NCI-H460 (cell line): ENCODE data around the gene DICER1. TPM values are rescaled to one million over a fixed set of nuclear protein-coding genes. Genes with fewer than 3 reads are reported as not detected.

Source experiments
- DNase-seq: peaks from one replicate; pipeline ENCODE4 v3.0.0-alpha.2; 2016; ENCODE audit warnings: low read depth; ENCODE audit errors: extremely low read depth
- total RNA-seq: library from RNA; depleted of rRNA; stranded (reverse); fragments of >200 nt; shearing (Covaris generic); gene quantifications from 2 replicates; pipeline ENCODE4 v1.2.3, GENCODE V29; 2014

The DICER1 gene
- total RNA-seq, 1 experiment from 2014 or later, result 32.8 TPM

- DNase-seq, result no peak
Observed at GRCh38 chr14:95095996-95096395, 61.3 kb downstream of the DICER1 start.

GRCh38 chr14:95092723-95093122, 64.6 kb downstream of the DICER1 start:
- no peak for DNase-seq

- DNase-seq, result no peak
Observed at GRCh38 chr14:95091581-95091980, 65.7 kb downstream of the DICER1 start.

- no peak for DNase-seq
Observed at GRCh38 chr14:95088665-95089064, 68.7 kb downstream of the DICER1 start.

- no peak for DNase-seq
Observed at GRCh38 chr14:95087619-95088018, 69.7 kb downstream of the DICER1 start.

GRCh38 chr14:95085321-95085720, 72.0 kb downstream of the DICER1 start:
- DNase-seq, result no peak

- no peak for DNase-seq
Observed at GRCh38 chr14:95078867-95079266, 78.5 kb downstream of the DICER1 start.

GRCh38 chr14:95077345-95077744, 80.0 kb downstream of the DICER1 start:
- no peak for DNase-seq

GRCh38 chr14:95075789-95076188, 81.5 kb downstream of the DICER1 start:
- DNase-seq, result no peak

- DNase-seq, result no peak
Observed at GRCh38 chr14:95073947-95074346, 83.4 kb downstream of the DICER1 start.

- no peak for DNase-seq
Observed at GRCh38 chr14:95072310-95072905, 84.9 kb downstream of the DICER1 start.

- DNase-seq, result no peak
Observed at GRCh38 chr14:95071649-95072280, 85.6 kb downstream of the DICER1 start.

GRCh38 chr14:95070748-95071435, 86.4 kb downstream of the DICER1 start:
- DNase-seq, result no peak

GRCh38 chr14:95069547-95069946, 87.8 kb downstream of the DICER1 start:
- DNase-seq, result no peak

GRCh38 chr14:95069018-95069417, 88.3 kb downstream of the DICER1 start:
- DNase-seq, result no peak

GRCh38 chr14:95068521-95068920, 88.8 kb downstream of the DICER1 start:
- no peak for DNase-seq

- DNase-seq, result no peak
Observed at GRCh38 chr14:95068080-95068479, 89.2 kb downstream of the DICER1 start.

- DNase-seq, result no peak
Observed at GRCh38 chr14:95067526-95067925, 89.8 kb downstream of the DICER1 start.

- DNase-seq, result no peak
Observed at GRCh38 chr14:95066427-95066986, 90.8 kb downstream of the DICER1 start.

GRCh38 chr14:95065411-95065810, 91.9 kb downstream of the DICER1 start:
- no peak for DNase-seq

GRCh38 chr14:95064734-95065133, 92.6 kb downstream of the DICER1 start:
- DNase-seq, result no peak

- DNase-seq, result no peak
Observed at GRCh38 chr14:95064256-95064655, 93.1 kb downstream of the DICER1 start.
